Cardiac fibroblast (primary cell): ENCODE data around the gene PCSK9.

Experiments
- DNase-seq, 2 donors: peaks; one replicate each; pipeline versions ENCODE4 v3.0.0 to v3.0.0-alpha.2; 2010; ENCODE audit warnings: low read depth in 2 of 2
- H3K4me3 ChIP-seq, 2 donors: replicated peaks in 1 of 2; 1 replicate in 1 of 2; 2 replicates in 1 of 2; pipeline ENCODE4 v1.5.1; 2011; ENCODE audit warnings: low read depth in 2 of 2, low read length in 2 of 2, mild to moderate bottlenecking in 2 of 2, moderate library complexity in 1 of 2
- TF ChIP-seq, protein P1 (sequence below): IDR thresholded peaks from one replicate; pipeline ENCODE4 v1.5.1; 2011; ENCODE audit warnings: low read depth, mild to moderate bottlenecking, low read length, inconsistent platforms

The PCSK9 gene

GRCh38 chr1:54998677-54999076 lies 40.7 kb upstream of the PCSK9 start, which contains the start of gene BSND:
BSND (plus strand) TSS chr1:54998933; CDS start chr1:54999187, 254 bp downstream.
- H3K4me3 ChIP-seq: no peak within 1 kb of the TSS
- no peak for DNase-seq
- TF ChIP-seq, protein P1, sequence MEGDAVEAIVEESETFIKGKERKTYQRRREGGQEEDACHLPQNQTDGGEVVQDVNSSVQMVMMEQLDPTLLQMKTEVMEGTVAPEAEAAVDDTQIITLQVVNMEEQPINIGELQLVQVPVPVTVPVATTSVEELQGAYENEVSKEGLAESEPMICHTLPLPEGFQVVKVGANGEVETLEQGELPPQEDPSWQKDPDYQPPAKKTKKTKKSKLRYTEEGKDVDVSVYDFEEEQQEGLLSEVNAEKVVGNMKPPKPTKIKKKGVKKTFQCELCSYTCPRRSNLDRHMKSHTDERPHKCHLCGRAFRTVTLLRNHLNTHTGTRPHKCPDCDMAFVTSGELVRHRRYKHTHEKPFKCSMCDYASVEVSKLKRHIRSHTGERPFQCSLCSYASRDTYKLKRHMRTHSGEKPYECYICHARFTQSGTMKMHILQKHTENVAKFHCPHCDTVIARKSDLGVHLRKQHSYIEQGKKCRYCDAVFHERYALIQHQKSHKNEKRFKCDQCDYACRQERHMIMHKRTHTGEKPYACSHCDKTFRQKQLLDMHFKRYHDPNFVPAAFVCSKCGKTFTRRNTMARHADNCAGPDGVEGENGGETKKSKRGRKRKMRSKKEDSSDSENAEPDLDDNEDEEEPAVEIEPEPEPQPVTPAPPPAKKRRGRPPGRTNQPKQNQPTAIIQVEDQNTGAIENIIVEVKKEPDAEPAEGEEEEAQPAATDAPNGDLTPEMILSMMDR: no peak

GRCh38 chr1:55000110-55001085 lies 39.0 kb upstream of the PCSK9 start:
- H3K4me3 ChIP-seq: no peak overlapping the region
- DNase-seq: no peak
- TF ChIP-seq, protein P1: no peak

DNA sequence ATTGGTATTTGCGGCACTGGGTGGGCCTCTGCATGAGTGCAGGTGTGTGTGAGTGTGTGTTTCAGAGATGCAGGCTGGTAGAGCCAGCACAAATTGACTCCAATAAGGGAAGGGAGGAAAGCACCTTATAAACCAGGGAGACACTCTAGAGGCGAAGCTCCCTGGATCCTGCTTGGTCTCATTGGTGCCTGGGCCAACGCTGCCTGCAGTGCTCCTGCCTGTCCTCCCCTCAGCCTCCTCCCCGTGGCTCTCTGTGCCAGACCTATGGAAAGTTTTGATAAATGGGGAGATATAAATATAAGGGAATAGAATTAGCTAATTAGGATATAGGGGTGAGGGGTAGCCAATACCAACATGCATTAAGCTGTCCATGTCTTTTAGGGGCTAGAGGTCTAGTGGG lies 38.0 kb upstream of the PCSK9 start:
- no peak for DNase-seq
- TF ChIP-seq, protein P1: no peak
- H3K4me3 ChIP-seq: no peak overlapping the region

DNA sequence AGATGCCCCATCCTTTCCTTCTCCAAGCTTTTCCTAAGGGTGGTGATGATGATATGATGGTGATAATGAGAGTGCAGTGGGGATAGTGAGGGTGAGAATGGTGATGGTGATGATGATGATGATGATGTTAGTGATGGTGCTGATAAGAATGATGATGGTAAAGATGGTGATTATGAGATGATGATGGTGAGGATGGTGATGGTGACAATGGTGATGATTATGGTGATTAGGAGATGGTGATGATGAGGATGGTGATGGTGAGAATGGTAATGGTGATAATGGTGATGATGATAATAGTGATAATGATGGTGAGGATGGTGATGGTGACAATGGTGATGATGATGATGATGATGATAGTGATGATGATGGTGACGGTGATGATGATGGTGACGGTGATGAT lies 36.7 kb upstream of the PCSK9 start:
- TF ChIP-seq, protein P1: no peak
- no peak overlapping the region for H3K4me3 ChIP-seq
- DNase-seq: no peak

DNA sequence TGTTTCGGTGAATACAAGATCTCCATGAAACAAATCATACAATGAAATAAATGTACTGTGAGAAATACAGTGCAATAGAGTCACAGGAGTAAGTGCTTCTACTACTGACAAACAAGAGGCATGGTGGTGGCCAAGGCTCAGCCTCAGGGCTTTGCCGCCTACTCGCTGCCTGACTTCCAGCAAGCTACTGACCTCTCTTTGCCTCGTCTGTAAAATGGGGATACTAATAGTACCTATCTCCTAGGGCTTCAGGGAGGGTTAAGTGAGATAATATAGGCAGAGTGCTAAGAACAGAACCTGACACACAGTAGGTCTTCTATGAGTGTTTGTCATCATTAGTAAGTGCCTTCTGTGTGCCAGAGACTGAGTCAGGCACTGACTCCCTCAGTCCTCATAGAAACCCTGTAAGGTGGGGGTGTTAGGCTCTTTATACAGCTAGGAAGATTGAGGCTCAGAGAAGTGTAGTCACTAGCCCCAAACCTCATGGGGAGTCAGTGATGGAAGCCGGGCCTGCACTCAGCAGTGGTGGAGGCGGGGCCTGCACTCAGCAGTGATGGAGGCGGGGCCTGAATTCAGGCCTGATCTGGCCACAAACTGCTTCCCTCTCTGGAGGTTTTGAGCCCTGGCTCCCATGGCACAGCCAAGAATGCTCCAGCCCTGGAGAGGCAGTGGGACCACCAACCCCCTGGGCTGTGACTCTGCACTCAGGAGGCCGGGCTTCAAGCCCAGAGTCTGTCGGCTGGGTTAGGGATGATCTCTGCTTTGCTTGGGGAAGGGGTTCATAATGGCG lies 33.8 kb upstream of the PCSK9 start:
- H3K4me3 ChIP-seq: no peak overlapping the region
- peak in 1 of 2 donors; percentile 15 for DNase-seq
- TF ChIP-seq, protein P1: no peak

GRCh38 chr1:55006931-55007330 lies 32.4 kb upstream of the PCSK9 start:
- TF ChIP-seq, protein P1: no peak
- no peak for DNase-seq
- H3K4me3 ChIP-seq: no peak overlapping the region
